HG03432 (cell line): Measurements from ENCODE around the gene ZNF217.
"Not testable (repeated sequence)": the region's sequence is repeated elsewhere in the genome, so short reads cannot be mapped to it uniquely, and the experiment has no call there.

Experiments used
- ATAC-seq: cut with Tn5 transposase; IDR thresholded peaks from one replicate; pipeline ENCODE4 v1.9.1; 2021; ENCODE audit warnings: mild to moderate bottlenecking, moderate library complexity; ENCODE audit not compliant: unreplicated experiment

The ZNF217 gene

DNA sequence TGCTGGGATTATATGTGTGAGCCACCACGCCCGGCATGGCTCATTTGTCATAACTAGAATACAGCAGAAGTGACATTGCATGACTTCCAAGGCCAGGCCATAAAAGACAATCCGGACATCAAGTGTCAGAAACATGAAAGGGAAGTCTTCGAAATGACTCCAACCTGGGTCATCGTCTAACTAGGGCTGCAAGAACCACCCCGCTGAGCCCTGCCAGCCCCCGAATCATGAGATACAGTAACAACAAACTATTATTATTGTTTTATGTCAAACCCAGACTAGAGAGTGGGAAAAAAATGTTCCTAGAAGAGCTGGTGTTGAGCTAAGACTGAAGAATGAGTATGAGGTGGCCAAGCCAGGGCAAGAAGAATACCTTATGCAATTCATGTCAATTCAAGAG lies 59.6 kb downstream of the ZNF217 start:
- no peak for ATAC-seq

DNA sequence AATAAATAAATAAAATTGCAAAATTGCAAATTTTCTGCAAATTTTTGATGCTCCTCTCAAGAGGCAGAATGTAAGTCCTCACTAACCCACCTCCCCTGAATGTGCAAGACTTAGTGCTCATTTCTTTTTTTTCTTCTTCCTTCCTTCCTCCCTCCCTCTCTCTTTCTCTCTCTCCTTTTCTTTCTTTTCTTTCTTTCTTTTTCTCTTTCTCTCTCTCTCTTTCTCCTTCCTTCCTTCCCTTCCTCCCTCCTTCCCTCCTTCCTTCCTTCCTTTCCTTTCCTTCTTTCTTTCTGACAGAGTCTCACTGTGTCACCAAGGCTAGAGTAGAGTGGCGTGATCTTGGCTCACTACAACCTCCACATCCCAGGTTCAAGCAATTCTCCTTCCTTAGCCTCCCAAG lies 60.1 kb downstream of the ZNF217 start:
- no peak for ATAC-seq

DNA sequence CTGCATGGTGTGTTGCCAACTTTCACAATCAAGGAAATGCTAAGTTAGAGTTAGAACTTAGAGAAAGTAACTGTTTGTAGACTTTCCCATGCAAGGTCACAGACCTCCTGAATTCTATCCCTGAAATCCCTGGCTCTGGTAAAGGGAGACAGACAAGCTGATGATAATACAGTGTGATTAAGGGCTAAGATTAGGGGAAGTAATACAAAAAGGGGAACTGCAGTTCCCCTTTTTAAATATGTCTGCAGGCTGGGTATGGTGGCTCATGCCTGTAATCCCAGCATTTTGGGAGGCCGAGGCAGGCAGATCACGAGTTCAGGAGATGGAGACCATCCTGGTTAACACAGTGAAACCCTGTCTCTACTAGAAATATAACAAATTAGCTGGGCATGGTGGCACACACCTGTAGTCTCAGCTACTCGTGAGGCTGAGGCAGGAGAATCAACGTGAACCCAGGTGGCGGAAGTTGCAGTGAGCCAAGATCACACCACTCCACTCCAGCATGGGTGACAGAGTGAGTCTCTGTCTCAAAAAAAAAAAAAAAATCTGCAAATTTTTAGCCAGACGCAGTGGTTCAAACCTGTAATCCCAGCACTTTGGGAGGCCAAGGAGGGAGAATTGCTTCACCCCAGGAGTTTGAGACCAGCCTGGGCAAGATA lies 60.9 kb downstream of the ZNF217 start:
- not testable (repeated sequence) for ATAC-seq

DNA sequence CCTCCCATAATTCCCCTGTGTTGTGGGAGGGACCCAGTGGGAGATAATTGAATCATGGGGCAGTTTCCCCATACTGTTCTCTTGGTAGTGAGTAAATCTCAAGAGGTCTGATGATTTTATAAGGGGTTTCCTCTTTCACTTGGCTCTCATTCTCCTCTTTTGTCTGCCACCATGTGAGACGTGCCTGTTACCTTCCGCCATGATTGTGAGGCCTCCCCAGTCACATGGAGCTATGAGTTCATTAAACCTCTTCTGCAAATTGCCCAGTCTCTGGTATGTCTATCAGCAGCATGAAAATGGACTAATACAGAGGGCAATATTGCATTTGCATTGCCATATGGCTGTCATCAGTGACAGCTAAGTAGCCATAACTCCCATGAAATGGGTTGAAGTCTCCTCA lies 63.2 kb downstream of the ZNF217 start:
- ATAC-seq, result no peak

DNA sequence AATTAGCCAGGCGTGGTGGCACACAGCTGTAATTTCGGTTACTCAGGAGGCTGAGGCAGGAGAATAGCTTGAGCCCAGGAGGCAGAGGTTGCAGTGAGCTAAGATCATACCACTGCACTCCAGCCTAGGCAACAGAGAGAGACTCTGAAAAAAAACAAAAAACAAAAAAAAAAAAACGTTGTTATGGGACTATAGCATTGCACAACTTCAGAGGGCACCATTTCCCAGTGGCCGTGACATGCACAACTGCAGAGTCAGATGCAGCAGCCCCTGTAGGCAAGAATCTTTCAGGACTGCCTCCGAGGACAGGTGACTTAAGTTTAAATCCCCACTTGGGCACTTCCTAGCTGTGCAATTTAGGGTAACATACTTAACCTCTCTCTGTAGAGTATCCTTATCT lies 64.0 kb downstream of the ZNF217 start:
- ATAC-seq, result no peak

DNA sequence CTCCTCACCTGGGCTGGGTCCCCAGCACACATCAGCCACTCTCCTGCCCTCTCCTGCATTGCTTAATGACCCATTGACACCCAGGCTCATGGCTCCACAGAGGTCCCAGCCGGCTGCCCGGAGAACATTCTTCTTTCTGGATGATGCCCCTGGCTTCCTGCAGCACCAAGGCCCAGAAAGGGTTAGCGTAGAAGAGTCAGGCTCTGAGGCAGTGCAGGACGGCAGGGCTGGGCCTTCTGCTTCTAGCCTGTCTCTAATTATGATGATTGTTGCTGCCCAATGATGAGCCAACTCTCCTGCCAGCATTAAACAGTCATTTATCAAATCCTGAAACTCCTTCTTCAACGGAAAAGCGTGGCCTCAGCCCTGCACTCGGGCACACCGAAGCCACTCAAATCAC lies 66.4 kb downstream of the ZNF217 start:
- ATAC-seq, result no peak

DNA sequence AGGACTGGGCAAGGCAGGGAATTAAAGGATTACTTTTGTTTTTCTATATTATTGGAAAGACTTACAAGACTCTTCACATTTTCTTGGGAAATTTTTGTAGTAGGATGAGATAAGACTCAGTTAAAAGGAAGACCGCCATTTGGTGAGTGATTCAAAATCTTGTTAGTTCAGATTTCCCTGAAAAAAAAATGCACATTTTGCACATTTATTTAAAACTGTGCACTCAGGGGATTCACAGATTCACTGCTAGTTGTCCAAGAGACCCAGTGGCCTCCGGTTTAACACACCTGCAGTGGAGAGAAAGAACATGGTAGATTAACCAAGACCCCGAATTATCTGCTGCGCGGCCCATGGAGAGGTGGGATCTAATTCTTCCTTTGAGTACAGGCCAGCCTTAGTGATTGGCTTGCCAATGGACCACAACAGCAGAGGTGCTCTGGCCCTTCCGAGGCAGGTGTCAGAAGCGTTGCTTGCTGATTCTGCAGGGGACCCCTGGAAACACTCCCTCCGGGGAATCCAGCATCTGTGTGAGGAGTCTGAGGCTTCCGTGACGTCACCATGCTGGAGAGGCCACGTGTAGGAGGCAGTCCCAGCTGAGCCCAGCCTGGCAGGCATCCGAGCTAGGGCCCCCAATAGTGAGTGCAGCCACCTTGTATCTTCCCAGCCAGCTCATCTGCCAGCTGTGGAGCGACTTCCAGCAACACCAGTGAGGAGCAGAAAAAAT lies 68.9 kb downstream of the ZNF217 start:
- ATAC-seq, result no peak

DNA sequence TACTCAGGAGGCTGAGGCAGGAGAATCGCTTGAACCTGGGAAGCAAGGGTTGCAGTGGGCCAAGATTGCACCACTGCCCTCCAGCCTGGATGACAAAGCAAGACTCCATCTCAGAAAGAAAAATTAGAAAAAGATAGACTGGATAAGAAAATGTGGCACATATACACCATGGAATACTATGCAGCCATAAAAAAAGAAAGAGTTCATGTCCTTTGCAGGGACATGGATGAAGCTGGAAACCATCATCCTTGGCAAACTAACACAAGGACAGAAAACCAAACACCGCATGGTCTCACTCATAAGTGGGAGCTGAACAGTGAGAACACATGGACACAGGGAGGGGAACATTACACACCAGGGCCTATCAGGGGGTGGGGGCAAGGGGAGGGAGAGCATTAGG lies 70.0 kb downstream of the ZNF217 start:
- not testable (repeated sequence) for ATAC-seq

DNA sequence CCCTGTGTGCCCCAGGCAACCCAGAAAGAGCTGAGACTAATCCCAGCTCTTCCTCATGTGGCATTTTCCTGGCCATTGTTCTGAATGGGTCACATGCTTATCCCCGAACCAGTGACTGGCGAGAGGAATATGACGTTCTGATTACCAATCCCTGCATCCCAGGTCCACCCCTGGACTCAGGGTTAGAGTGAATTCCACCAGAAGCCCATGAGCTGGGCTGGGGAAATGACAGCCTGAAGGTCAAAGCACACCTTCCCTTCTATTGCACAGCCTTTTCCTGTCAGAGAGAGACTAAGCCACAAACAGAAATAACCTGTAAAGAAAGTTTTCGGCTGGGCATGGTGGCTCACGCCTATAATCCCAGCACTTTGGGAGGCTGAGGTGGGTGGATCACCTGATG lies 70.9 kb downstream of the ZNF217 start:
- ATAC-seq, result no peak

DNA sequence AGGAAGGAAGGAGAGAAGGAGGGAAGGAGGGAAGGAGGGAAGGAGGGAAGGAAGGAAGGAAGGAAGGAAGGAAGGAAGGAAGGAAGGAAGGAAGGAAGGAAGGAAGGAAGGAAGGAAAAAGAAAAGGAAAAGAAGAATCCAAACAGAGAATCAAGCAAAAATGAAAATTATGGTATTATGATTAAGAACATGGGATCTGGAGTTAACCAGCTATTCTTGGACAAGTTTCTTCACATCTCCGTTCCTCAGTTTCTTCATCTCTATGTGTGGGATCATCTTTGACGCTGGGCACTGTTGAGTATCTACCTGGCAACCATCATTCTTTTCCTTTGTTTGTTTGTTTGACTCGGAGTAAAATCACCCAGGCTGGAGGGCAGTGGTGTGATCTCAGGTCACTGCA lies 71.6 kb downstream of the ZNF217 start:
- ATAC-seq, result no peak

DNA sequence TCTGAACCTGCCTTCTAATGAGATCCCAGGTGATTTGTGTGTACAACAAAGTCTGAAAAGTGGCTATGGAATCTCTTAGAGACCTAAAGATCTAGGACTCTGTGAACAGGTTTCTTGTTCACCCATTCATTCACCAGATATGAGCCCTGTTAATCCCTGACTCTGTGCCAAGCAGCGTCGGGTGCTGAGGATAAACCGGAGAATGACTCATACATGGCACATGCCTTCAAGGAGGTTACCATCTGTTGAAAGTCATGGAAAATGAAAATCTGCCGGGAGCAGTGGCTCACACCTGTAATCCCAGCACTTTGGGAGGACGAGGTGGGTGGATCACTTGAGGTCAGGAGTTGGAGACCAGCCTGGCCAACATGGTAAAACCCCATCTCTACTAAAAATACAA lies 72.2 kb downstream of the ZNF217 start:
- not testable (repeated sequence) for ATAC-seq

DNA sequence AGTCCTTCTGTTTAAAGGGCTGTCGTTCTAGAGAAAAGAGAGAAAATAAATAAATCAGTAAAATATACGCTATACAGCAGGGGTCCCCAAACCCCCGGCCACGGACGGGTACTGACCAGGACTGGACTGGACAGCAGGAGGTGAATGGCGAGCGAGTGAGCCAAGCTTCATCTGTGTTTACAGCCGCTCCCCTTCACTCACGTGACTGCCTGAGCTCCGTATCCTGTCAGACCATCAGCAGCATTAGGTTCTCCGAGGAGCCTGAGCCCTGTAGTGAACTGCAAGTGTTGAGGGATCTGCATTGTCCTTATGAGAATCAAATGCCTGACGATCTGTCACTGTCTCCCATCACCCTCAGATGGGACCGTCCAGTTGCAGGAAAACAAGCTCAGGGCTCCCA lies 76.5 kb downstream of the ZNF217 start:
- no peak for ATAC-seq
